IMR-90 (cell line): ENCODE results near the gene RIPOR2.

Experiments used
- CTCF ChIP-seq: conservative IDR thresholded peaks from 2 replicates; pipeline ENCODE4 v1.5.1; 2012; ENCODE audit warnings: mild to moderate bottlenecking, low read depth, low read length, improper control_type of control experiment
- RAD21 ChIP-seq: IDR thresholded peaks from 2 replicates; pipeline ENCODE4 v1.6.1; 2012; ENCODE audit warnings: low read length, improper control_type of control experiment

DNA sequence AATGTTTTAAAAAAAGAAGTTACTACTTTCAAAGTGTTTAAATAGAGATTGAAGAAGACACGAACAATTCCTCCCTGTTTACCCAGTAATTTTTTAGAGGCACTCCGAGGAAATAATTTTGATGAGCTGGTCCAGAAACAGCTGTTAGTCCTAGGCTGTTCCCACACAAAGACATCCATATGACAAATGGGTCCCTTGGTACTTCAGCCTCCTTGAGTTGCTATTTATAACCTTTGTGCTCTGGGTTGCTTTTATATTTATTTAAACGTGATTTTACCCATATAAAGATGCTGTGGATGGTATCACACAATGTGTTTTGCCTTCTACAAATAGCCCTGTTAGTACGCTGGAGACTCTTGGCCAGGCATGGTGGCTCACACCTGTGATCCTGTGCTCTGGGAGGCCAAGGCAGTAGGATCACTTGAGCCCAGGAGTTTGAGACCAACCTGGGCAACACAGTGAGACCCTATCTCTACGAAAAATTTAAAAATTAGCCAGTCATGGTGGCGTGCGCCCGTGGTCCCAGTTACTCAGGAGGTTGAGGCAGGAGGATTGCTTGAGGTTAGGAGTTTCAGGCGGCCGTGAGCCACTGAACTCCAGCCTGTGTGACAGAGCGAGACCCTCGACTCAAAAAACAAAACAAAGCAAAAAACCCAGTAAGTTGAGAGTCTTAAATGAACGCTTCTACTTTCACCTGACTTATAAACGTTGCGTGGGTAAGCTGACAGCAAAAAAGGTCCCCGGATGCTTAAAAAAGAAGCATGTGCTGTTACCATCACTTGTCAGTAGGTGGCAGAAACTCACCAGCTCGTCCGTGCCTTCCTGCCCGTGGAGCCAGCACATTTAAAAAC is 80.1 kb downstream of the RIPOR2 start:
- TF ChIP-seq CTCF (peak; percentile 97), RAD21 (peak; percentile 98)
